HS-5 (cell line): ENCODE results near the gene SAMD8.
"Not testable (repeated sequence)": the region's sequence is repeated elsewhere in the genome, so short reads cannot be mapped to it uniquely, and the experiment has no call there.

Experiments used
- DNase-seq: peaks from one replicate; pipeline ENCODE4 v3.0.0-alpha.2; 2012; ENCODE audit warnings: low read depth

SAMD8 gene

DNA sequence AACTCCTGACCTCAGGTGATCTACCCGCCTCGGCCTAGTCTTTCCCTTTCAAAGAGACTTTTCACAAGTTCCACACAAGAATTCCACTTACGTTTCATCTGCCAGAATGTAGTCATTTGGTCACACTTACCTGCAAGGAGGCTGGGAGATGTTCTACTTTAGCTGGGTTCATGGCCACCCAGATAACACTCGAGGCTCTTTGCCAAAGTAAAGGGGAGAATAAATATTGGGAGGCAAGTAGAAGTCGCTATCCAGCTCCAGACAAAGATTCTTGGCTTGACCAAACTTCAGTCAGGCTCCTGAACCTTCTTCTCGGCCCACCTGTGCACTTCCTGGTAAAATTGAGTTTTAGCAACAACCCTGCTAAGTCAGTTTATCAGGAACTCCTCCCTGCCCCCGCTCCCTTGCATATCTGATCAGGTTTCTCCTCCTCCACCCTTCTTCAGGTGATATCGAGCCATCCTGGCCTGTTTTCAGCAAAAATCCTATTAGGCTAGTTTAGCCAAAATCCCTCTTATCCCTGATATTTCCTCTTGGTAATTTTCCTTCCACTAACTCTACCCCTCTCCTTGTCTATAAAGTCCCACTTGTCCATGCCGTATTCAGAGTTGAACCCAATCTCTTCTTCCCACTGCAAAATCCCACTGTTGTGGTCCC, 25.1 kb upstream of the SAMD8 start:
- DNase-seq = no peak

GRCh38 chr10:75088640-75089039, 22.8 kb upstream of the SAMD8 start:
- DNase-seq = no peak

- no peak for DNase-seq
These were observed 21.8 kb upstream of the SAMD8 start for GRCh38 chr10:75089634-75090033.

GRCh38 chr10:75091146-75091545, 20.3 kb upstream of the SAMD8 start:
- no peak for DNase-seq

DNA sequence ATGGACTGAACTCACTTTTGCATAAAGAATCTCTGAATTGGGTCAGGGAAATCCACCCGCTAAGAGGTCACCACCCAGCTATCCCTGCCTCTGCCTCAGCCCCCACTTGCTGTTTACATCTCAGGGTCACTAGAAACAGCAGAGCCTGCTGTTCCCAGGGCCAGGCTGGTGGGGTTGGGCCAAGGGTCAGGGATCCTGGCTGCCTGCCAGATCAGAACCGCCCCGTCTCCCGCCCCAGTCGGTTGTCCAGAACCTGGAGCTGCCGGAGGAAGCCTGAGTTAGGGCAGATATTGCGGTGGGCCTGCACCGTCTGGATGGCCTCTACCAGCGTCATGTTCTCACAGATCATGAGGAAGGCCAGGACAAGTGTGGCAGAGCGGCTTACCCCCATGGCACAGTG, 17.0 kb upstream of the SAMD8 start:
- DNase-seq = no peak

GRCh38 chr10:75095631-75096030, 15.8 kb upstream of the SAMD8 start:
- no peak for DNase-seq

GRCh38 chr10:75096749-75097148, 14.7 kb upstream of the SAMD8 start:
- no peak for DNase-seq

DNA sequence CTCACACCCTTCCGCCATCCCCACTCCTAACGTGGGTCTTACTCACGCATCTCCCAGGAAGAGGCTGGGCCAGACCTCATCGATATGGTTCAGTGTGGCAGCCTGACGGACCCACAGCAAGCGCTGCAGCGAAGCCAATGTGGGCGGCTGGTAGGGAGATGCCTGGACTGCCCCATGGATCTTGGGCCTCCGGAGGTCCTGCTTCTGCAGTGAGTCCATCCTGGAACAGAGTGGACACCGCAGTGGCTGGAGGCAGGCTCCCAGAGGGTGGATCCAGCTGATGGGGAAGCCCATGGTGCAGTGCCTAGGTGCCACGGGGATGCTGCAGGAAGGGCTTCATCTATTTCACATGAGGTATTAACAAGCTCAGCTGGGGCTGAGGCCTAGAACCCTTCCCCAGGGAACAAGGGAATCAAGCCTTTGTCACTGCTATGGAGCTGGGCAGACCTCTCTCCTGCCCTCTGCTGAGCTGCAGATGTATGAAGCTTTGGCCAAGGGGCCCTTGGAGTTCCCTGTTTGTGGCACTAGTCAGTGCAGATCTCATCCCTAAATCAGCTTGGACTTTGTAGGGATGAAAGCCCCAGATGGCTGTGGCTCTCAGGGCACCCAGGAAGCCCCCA, 13.7 kb upstream of the SAMD8 start:
- no peak for DNase-seq

DNA sequence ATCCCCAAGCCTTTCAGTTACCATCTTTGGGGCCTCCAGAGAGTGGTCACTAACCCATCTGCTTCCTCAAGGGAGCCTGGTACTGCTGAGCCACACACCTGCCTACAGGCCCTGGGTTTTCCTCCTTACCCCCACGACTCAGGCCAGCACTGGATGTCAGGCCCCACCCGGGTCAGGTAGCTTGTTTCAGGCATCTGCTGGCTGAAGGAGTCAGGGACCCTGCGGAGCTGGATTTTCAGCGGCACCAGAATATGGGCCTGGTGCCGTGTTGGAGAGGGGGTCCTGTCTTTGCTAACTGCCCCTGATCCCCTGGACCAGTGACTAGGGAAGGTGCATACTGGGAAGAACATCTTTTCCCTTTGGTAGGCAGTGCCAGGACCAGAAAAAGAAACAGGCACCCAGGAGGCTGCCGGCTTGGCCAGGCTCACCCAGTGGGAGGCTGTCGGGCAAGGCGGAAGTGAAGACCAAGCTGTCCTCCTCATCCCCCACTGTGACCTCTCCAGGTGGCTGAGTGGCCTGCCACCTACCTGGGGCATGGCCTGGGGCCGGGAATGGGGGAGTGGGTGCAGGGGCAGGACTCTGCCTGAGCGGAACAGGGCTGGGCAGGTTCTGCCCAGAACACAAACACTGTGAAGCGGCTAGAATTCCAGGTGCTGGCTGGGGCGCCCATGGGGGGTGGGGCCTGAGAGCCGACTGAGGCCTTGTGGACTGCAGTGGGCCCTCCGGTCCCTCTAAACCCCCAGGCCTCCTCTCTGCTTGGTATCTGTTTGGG, 12.4 kb upstream of the SAMD8 start:
- DNase-seq = no peak

DNA sequence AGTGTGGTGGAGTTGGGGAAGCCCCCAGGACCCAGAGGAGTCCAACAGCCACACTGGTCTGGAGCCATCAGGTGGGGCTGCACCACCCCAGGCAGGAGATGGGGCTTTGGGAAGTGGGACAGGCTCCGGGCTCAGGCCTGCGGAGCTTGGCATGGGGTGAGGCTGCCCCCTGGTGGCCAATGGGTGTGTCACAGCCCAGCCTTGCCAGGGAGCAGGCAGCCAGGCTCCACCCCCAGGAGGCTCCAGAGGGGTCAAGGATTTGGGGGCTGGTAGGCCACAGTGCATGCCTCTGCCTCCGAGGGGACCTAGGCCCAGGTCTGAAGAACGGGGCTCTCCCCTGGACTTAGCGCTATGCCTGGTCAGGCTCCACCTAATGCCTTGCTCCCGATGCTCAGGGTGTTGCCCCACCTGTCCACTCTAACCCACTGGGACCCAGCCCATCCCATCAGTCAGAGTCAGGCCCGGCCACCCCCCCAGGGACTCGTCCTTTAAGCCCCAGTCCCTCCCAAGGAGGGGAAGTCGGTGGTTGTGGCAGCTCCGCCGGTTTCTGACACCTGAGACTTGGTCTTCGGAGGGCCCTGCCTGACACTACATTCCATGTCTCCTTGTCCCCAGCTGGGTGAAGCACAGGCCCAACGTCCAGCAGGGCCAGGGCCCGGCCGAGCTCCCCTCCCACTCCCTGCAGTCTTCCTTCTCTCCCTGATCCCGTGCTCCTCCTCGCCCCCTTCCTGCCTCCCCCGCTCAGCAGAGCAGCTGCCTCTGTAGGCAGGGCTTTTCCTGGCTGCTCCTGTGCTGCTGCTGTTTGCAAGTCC, 11.3 kb upstream of the SAMD8 start:
- no peak for DNase-seq

DNA sequence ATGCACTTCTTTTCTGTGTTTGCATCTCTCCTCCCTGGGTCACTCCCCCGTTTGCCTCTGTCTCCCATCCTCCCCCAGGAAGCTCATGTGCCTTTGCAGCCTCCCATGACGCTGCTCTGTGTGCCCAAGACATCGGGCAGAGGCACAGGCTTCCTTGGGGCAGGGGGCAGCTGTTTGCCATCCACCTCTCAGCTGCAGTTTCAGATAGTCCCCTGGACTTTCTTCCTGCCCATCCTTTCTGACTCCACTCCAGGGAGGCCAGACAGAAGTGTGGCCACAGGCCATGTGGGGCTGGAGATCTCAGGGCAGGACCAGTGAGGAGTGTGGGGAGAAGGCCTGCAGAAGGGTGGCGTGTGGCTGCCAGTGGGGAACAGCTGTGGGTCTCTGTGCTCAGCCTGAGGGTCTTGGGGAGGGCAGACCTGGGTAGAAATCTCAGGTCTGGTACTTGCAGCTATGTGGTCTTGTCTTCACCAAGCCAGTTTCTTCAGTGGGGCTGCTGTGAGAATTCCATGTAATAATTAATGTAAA, 10.6 kb upstream of the SAMD8 start:
- no peak for DNase-seq

DNA sequence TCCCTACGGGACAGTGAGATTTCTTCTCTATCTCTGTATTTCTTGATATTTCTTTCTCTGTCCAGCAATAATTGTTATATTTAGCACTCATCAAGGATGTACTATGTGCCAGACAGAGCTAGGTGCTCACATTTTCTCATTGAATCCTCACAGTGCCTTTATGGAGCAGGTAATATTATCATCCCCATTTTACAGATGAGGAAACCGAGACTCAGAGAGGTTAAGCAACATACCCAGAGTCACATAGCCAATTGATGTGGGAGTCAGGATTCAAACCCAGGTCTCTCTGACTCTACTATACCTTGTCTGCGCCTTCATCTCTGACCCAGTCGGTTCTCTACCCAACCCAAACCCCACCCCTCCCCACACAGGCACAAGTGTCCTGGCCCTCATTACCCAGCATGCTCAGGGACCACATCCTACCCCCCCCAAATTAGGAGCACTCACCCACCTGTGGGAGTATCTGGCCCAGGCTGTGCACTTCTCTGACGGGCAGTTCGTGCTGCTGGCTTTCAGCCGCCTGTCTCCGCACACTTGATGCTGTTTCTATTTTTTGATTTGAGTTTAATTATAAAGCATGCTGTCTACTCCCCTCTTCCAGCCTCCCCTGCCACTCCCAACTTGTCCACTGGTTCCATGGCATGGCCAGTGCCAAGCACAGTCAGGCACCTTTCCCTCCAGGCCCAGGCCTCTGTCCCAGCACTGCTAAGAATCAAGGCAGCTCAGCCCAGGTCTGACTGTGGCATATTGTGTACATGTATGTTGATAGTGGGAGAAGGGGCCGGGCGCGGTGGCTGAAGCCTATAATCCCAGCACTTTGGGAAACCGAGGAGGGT, 9.8 kb upstream of the SAMD8 start:
- DNase-seq = no peak

- no peak for DNase-seq
These were observed 8.4 kb upstream of the SAMD8 start for GRCh38 chr10:75102830-75103673.

DNA sequence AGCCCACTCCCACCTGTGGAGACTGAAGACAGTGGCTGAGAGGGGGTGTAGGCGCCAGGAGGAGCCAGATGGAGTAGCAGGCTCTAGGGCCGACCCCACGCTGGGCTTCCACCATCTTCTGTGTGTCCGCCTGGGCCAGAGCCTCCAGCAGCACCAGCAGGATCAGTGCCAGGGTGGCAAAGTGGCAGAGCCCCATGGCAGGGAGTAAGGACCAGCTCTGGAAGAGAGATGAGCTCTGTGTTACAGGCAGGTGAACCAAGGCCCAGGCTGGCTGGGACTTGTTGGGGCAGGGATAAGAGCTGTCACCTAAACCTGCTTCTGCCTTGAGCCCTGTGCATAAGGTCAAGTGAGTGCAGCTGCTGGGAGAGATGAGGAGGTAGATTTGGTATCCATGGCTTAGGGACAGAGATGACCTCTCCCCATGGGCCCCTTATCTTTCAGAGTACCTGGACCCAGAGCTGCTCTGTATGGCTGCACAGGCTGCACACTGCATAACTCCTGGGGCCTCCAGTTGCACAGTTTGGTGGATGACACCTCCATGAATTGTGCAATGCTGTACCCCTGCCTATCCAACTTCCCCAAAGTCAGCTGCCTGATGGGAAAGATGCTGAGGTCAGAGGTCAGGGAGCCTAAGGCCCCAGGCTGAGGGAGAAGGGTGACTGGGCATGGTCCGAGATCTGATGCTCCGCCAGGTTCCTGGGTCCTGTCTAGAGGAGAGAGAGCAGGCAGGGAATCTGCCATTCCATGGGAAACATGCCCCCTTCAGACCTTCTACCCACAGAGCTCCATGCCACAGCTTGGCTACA, 7.4 kb upstream of the SAMD8 start:
- DNase-seq = no peak

DNA sequence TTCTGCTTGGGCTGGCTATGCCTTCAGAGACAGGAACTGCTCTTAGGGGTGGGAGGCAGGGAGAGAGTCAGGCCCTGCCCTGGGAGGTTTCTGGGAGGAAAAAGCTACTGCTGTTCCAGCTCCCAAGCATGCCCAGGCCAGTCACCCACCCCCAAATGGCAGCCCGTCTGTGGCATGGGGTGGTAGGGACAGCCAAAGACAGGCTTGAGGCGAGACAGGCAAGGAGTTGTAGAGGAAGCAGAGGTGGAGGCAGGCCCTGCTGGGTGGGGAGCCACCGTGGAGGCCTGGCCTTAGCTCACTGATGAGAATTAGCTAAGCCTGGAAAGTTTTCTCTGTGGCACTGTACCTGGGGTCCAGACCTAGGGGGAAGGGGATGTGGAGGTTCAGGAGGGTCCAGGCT, 6.6 kb upstream of the SAMD8 start:
- DNase-seq = no peak

DNA sequence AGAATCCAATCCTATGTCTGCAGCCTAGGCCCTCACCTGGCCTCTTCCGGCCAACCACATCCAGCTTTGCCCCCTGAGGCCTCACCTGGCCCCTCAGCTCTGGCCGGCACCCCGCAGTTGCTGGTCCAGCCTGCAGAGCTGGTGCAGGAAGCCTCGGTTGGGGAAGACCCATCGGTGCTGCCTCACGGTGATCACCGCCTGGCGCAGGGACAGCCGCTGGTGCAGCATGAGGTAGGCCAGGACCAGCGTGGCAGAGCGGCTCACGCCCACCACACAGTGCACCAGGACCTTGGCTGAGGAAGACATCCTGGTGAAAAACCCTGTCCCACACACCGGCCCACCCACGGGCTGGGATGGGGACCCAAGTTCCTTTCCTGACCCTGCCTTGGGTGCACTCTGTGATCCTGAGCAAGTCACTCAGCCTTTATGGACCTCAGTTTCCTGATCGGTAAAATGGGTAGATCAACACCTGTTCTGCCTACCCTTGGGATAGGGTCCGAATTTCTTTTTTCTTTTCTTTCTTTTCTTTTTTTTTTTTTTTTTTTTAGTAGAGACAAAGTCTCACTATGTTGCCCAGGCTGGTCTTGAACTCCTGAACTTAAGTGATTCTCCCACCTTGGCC, 5.8 kb upstream of the SAMD8 start:
- DNase-seq = no peak

GRCh38 chr10:75106242-75106641, 5.2 kb upstream of the SAMD8 start:
- no peak for DNase-seq

GRCh38 chr10:75106891-75107290, 4.6 kb upstream of the SAMD8 start:
- not testable (repeated sequence) for DNase-seq
